Measurements from ENCODE around the gene UBE2H.
A peak's percentile ranks its signal among the peaks of the same experiment; 100 is the strongest.
"Not testable (repeated sequence)": the region's sequence is repeated elsewhere in the genome, so short reads cannot be mapped to it uniquely, and the experiment has no call there.

Gene UBE2H

GRCh38 chr7:129875160-129875559 lies 77.6 kb downstream of the UBE2H start:
- DNase-seq = no peak

GRCh38 chr7:129874722-129875121 lies 78.0 kb downstream of the UBE2H start:
- no peak for DNase-seq

GRCh38 chr7:129872054-129872453 lies 80.7 kb downstream of the UBE2H start:
- no peak for DNase-seq

GRCh38 chr7:129870668-129871067 lies 82.1 kb downstream of the UBE2H start:
- no peak for DNase-seq

GRCh38 chr7:129866251-129866650 lies 86.5 kb downstream of the UBE2H start:
- DNase-seq = no peak

GRCh38 chr7:129865925-129866201 lies 86.9 kb downstream of the UBE2H start:
- DNase-seq = no peak

GRCh38 chr7:129865093-129865924 lies 87.5 kb downstream of the UBE2H start:
- DNase-seq = no peak

GRCh38 chr7:129864676-129865075 lies 88.1 kb downstream of the UBE2H start:
- DNase-seq = not testable (repeated sequence)

GRCh38 chr7:129864042-129864441 lies 88.7 kb downstream of the UBE2H start:
- DNase-seq = no peak

- no peak for DNase-seq
These were observed 90.1 kb downstream of the UBE2H start for GRCh38 chr7:129862682-129863081.

- not testable (repeated sequence) for DNase-seq
These were observed 92.0 kb downstream of the UBE2H start for GRCh38 chr7:129860784-129861183.

GRCh38 chr7:129859183-129859582 lies 93.6 kb downstream of the UBE2H start:
- peak in 1 of 56 donors; percentile 9 for DNase-seq

GRCh38 chr7:129858490-129858889 lies 94.3 kb downstream of the UBE2H start:
- DNase-seq = no peak

GRCh38 chr7:129857313-129857712 lies 95.4 kb downstream of the UBE2H start:
- DNase-seq = no peak

GRCh38 chr7:129855935-129856717 lies 96.6 kb downstream of the UBE2H start:
- DNase-seq = no peak

- DNase-seq = no peak
These were observed 97.5 kb downstream of the UBE2H start for GRCh38 chr7:129855234-129855673.

- no peak for DNase-seq
These were observed 98.4 kb downstream of the UBE2H start for GRCh38 chr7:129854401-129854800.

GRCh38 chr7:129853661-129854268 lies 99.0 kb downstream of the UBE2H start:
- DNase-seq = no peak

- DNase-seq = no peak
These were observed 101.0 kb downstream of the UBE2H start for GRCh38 chr7:129851809-129852208.

GRCh38 chr7:129851174-129851573 lies 101.6 kb downstream of the UBE2H start:
- DNase-seq = no peak

GRCh38 chr7:129848436-129848835 lies 104.3 kb downstream of the UBE2H start:
- DNase-seq = no peak

GRCh38 chr7:129845972-129846327 lies 106.8 kb downstream of the UBE2H start:
- no peak for DNase-seq

Data from amygdala (tissue), 56 donors.